ENCODE results near the gene CLSTN1.
"Not testable (repeated sequence)": the region's sequence is repeated elsewhere in the genome, so short reads cannot be mapped to it uniquely, and the experiment has no call there.

CLSTN1 gene

GRCh38 chr1:9826616-9827015, 2.9 kb upstream of the CLSTN1 start:
- DNase-seq (ENCODE audit: low read depth in 1 of 2, low spot score in 1 of 2): no peak

GRCh38 chr1:9826087-9826486, 2.3 kb upstream of the CLSTN1 start:
- DNase-seq (ENCODE audit: low read depth in 1 of 2, low spot score in 1 of 2): no peak

GRCh38 chr1:9825093-9826074, 1.6 kb upstream of the CLSTN1 start:
- DNase-seq (ENCODE audit: low read depth in 1 of 2, low spot score in 1 of 2): peak in 1 of 2 donors; percentile 23

GRCh38 chr1:9824702-9825089, 931 bp upstream of the CLSTN1 start:
- DNase-seq (ENCODE audit: low read depth in 1 of 2, low spot score in 1 of 2): no peak

- no peak for DNase-seq (ENCODE audit: low read depth in 1 of 2, low spot score in 1 of 2)
Measured at GRCh38 chr1:9823693-9823942, 147 bp downstream of the CLSTN1 start.

GRCh38 chr1:9822897-9823692, 670 bp downstream of the CLSTN1 start:
- DNase-seq (ENCODE audit: low read depth in 1 of 2, low spot score in 1 of 2): no peak

GRCh38 chr1:9822490-9822889, 1.3 kb downstream of the CLSTN1 start:
- DNase-seq (ENCODE audit: low read depth in 1 of 2, low spot score in 1 of 2): no peak

- DNase-seq (ENCODE audit: low read depth in 1 of 2, low spot score in 1 of 2): no peak
Measured at GRCh38 chr1:9821710-9822109, 2.1 kb downstream of the CLSTN1 start.

GRCh38 chr1:9820521-9820920, 3.2 kb downstream of the CLSTN1 start:
- no peak for DNase-seq (ENCODE audit: low read depth in 1 of 2, low spot score in 1 of 2)

- DNase-seq (ENCODE audit: low read depth in 1 of 2, low spot score in 1 of 2): no peak
Measured at GRCh38 chr1:9817734-9818133, 6.0 kb downstream of the CLSTN1 start.

- no peak for DNase-seq (ENCODE audit: low read depth in 1 of 2, low spot score in 1 of 2)
Measured at GRCh38 chr1:9816199-9816598, 7.6 kb downstream of the CLSTN1 start.

- DNase-seq (ENCODE audit: low read depth in 1 of 2, low spot score in 1 of 2): no peak
Measured at GRCh38 chr1:9815150-9815549, 8.6 kb downstream of the CLSTN1 start.

GRCh38 chr1:9814619-9815018, 9.1 kb downstream of the CLSTN1 start:
- no peak for DNase-seq (ENCODE audit: low read depth in 1 of 2, low spot score in 1 of 2)

GRCh38 chr1:9811239-9811966, 12.4 kb downstream of the CLSTN1 start:
- DNase-seq (ENCODE audit: low read depth in 1 of 2, low spot score in 1 of 2): no peak

GRCh38 chr1:9809100-9809510, 14.7 kb downstream of the CLSTN1 start:
- DNase-seq (ENCODE audit: low read depth in 1 of 2, low spot score in 1 of 2): no peak

GRCh38 chr1:9808459-9808858, 15.3 kb downstream of the CLSTN1 start:
- DNase-seq (ENCODE audit: low read depth in 1 of 2, low spot score in 1 of 2): no peak

GRCh38 chr1:9807541-9807940, 16.2 kb downstream of the CLSTN1 start:
- no peak for DNase-seq (ENCODE audit: low read depth in 1 of 2, low spot score in 1 of 2)

- DNase-seq (ENCODE audit: low read depth in 1 of 2, low spot score in 1 of 2): not testable (repeated sequence)
Measured at GRCh38 chr1:9805972-9806371, 17.8 kb downstream of the CLSTN1 start.

GRCh38 chr1:9805006-9805508, 18.7 kb downstream of the CLSTN1 start:
- DNase-seq (ENCODE audit: low read depth in 1 of 2, low spot score in 1 of 2): no peak

GRCh38 chr1:9803003-9803918, 20.5 kb downstream of the CLSTN1 start:
- DNase-seq (ENCODE audit: low read depth in 1 of 2, low spot score in 1 of 2): not testable (repeated sequence)
